PC-3 (cell line): Measurements from ENCODE around the gene BACH2. TPM values are rescaled to one million over a fixed set of nuclear protein-coding genes. Genes with fewer than 3 reads are reported as not detected.
"Not testable (repeated sequence)": the region's sequence is repeated elsewhere in the genome, so short reads cannot be mapped to it uniquely, and the experiment has no call there.

Experiments
- ATAC-seq: fragments of 200-7000 bp; cut with Tn5 transposase; 2 replicates; pipeline ENCODE4 v1.9.1; 2020; ENCODE audit warnings: mild to moderate bottlenecking, moderate library complexity
- BruUV-seq: library from RNA; stranded (reverse); fragments of 400-500 nt; replicated peaks from 2 replicates; lab custom pipeline; 2021; lab: Mats Ljungman, UMichigan
- CTCF ChIA-PET: fragments of 300-600 bp; sonication (Branson Sonifier 250); formaldehyde crosslinking; loops from one replicate; lab custom pipeline; 2022; ENCODE audit warnings: antibody characterized with exemption; lab: Charles Lee
- POLR2A ChIA-PET: fragments of 300-600 bp; sonication (Branson Sonifier 250); formaldehyde crosslinking; loops from one replicate; lab custom pipeline; 2022; ENCODE audit warnings: antibody characterized with exemption; ENCODE audit not compliant: unreplicated experiment; lab: Charles Lee
- DNase-seq: peaks from one replicate; pipeline ENCODE4 v3.0.0-alpha.2; 2015
- H2AFZ ChIP-seq: fragments of 300-600 bp; sonication (generic); 2 replicates; pipeline ENCODE4 v1.6.0; 2016; ENCODE audit warnings: antibody characterized with exemption, low read length
- H3F3A ChIP-seq: fragments of 300-600 bp; sonication (generic); one replicate; pipeline ENCODE4 v1.6.0; 2017; ENCODE audit warnings: antibody characterized with exemption, low read length, control low read depth, mild to moderate bottlenecking; ENCODE audit not compliant: unreplicated experiment
- H3K27ac ChIP-seq: fragments of 300-600 bp; sonication (generic); 2 replicates; pipeline ENCODE4 v1.5.1; 2016; ENCODE audit warnings: mild to moderate bottlenecking, low read length
- H3K27me3 ChIP-seq: fragments of 300-600 bp; sonication (generic); 2 replicates; pipeline ENCODE4 v1.6.1; 2016; ENCODE audit warnings: low read length, mixed read lengths
- H3K36me3 ChIP-seq: fragments of 300-600 bp; sonication (generic); 2 replicates; pipeline ENCODE4 v1.6.1; 2016; ENCODE audit warnings: low read depth, mixed run types, low read length, mixed read lengths
- H3K4me1 ChIP-seq: fragments of 300-600 bp; sonication (generic); 2 replicates; pipeline ENCODE4 v1.5.1; 2016; ENCODE audit warnings: low read length; ENCODE audit not compliant: insufficient read depth
- H3K4me2 ChIP-seq: fragments of 300-600 bp; sonication (generic); 2 replicates; pipeline ENCODE4 v1.6.0; 2016; ENCODE audit warnings: low read length
- H3K4me3 ChIP-seq: fragments of 300-600 bp; sonication (generic); 2 replicates; pipeline ENCODE4 v1.5.1; 2016; ENCODE audit warnings: mild to moderate bottlenecking, low read length, mixed read lengths
- H3K79me2 ChIP-seq: fragments of 300-600 bp; sonication (generic); 2 replicates; pipeline ENCODE4 v1.6.1; 2017; ENCODE audit warnings: low read length, mixed read lengths
- H3K9ac ChIP-seq: fragments of 300-600 bp; sonication (generic); 2 replicates; pipeline ENCODE4 v1.6.0; 2016; ENCODE audit warnings: mild to moderate bottlenecking, low read length
- H3K9me2 ChIP-seq: fragments of 300-600 bp; sonication (generic); replicated peaks from 2 replicates; pipeline ENCODE4 v1.6.1; 2016; ENCODE audit warnings: mixed run types, low read length, mixed read lengths
- H3K9me3 ChIP-seq: fragments of 300-600 bp; sonication (generic); 2 replicates; pipeline ENCODE4 v1.6.1; 2016; ENCODE audit warnings: low read length, mixed read lengths
- H4K20me1 ChIP-seq: fragments of 300-600 bp; sonication (generic); 2 replicates; pipeline ENCODE4 v1.6.1; 2016; ENCODE audit warnings: low read length, mixed read lengths
- EZH2 ChIP-seq: fragments of 300-600 bp; sonication (generic); IDR thresholded peaks from one replicate; pipeline ENCODE4 v1.6.1; 2017; ENCODE audit warnings: antibody characterized with exemption, mild to moderate bottlenecking, low read length; ENCODE audit not compliant: unreplicated experiment
- EZH2phosphoT487 ChIP-seq: fragments of 300-600 bp; sonication (generic); IDR thresholded peaks from 2 replicates; pipeline ENCODE4 v1.6.1; 2018; ENCODE audit warnings: mild to moderate bottlenecking, antibody characterized with exemption, low read length, borderline replicate concordance
- intact Hi-C: fragments of 100-400 bp; cut with micrococcal nuclease; formaldehyde crosslinking; loops from 2 replicates; pipeline ENCODE4 v1.9.0; 2023
- total RNA-seq: library from RNA; depleted of rRNA; stranded (reverse); fragments of >200 nt; gene quantifications from 2 replicates; pipeline ENCODE4 v1.2.3, GENCODE V29; 2014
- TF ChIP-seq, protein P1 (sequence below): fragments of 300-600 bp; sonication (generic); conservative IDR thresholded peaks from 2 replicates; pipeline ENCODE4 v1.5.1; 2017; ENCODE audit warnings: antibody characterized with exemption, low read depth, mild to moderate bottlenecking, low read length

Gene BACH2
- total RNA-seq, 1 experiment from 2014 or later, result 7.0 TPM

DNA sequence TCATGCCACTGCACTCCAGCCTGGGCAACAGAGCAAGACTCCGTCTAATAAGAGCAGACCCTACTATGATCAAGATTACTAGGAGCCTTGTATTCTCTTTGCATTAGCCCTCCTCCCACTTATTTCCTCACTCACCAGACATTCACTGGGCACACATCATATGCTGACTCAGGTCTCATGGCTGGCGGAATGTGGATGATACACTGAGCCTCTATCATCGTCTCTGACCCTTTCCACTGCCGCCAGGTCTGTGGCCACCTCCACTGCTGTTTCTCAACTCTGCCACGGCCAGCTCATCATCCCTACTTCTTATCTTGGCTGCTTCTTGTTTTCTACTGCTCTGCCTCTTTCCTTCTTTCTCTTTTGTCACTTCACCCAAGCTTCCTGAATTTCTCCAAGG is 161.0 kb downstream of the BACH2 start:
- no peaks in the 10 kb centered on the region for H4K20me1 ChIP-seq
- TF ChIP-seq, protein P1, sequence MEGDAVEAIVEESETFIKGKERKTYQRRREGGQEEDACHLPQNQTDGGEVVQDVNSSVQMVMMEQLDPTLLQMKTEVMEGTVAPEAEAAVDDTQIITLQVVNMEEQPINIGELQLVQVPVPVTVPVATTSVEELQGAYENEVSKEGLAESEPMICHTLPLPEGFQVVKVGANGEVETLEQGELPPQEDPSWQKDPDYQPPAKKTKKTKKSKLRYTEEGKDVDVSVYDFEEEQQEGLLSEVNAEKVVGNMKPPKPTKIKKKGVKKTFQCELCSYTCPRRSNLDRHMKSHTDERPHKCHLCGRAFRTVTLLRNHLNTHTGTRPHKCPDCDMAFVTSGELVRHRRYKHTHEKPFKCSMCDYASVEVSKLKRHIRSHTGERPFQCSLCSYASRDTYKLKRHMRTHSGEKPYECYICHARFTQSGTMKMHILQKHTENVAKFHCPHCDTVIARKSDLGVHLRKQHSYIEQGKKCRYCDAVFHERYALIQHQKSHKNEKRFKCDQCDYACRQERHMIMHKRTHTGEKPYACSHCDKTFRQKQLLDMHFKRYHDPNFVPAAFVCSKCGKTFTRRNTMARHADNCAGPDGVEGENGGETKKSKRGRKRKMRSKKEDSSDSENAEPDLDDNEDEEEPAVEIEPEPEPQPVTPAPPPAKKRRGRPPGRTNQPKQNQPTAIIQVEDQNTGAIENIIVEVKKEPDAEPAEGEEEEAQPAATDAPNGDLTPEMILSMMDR, result no peak
- TF ChIP-seq EZH2phosphoT487, result no peak
- no peak for TF ChIP-seq EZH2
- H3K27ac ChIP-seq, result no peak overlapping the region
- no peaks in the 10 kb centered on the region for H3K36me3 ChIP-seq
- no peaks in the 10 kb centered on the region for H3K27me3 ChIP-seq
- no peaks in the 10 kb centered on the region for H3F3A ChIP-seq
- CTCF ChIA-PET, result no interaction called here
- H3K9me2 ChIP-seq, result no peaks in the 10 kb centered on the region
- intact Hi-C loops, result no loop called here
- H3K9ac ChIP-seq, result no peak overlapping the region
- no peaks in the 10 kb centered on the region; the same call in 1 of the 2 replicates for H3K4me1 ChIP-seq
- H3K4me3 ChIP-seq, result no peak overlapping the region
- peak overlapping the region; percentile 28; the same call in 1 of the 2 replicates for H3K4me2 ChIP-seq
- H3K9me3 ChIP-seq, result no peaks in the 10 kb centered on the region
- ATAC-seq, result peak; percentile 22; the same call in 1 of the 2 replicates
- no peaks in the 10 kb centered on the region for H3K79me2 ChIP-seq
- no TSS peak for BruUV-seq
- peak; percentile 40 for DNase-seq
- no peak overlapping the region for H2AFZ ChIP-seq
- POLR2A ChIA-PET, result no interaction called here

DNA sequence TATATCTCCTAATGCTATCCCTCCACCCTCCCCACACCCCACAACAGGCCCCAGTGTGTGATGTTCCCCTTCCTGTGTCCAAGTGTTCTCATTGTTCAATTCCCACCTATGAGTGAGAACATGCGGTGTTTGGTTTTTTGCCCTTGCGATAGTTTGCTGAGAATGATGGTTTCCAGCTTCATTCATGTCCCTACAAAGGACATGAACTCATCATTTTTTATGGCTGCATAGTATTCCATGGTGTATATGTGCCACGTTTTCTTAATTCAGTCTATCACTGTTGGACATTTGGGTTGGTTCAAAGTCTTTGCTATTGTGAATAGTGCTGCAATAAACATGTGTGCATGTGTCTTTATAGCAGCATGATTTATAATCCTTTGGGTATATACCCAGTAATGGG is 163.0 kb downstream of the BACH2 start:
- H3K4me3 ChIP-seq, H3K9me3 ChIP-seq, H3K4me1 ChIP-seq, H3K27me3 ChIP-seq, intact Hi-C loops, H3K36me3 ChIP-seq, H2AFZ ChIP-seq, H4K20me1 ChIP-seq, H3K79me2 ChIP-seq, H3K27ac ChIP-seq, ATAC-seq, H3F3A ChIP-seq, DNase-seq, H3K4me2 ChIP-seq, BruUV-seq, CTCF ChIA-PET, POLR2A ChIA-PET, H3K9ac ChIP-seq, H3K9me2 ChIP-seq: not testable (repeated sequence)

DNA sequence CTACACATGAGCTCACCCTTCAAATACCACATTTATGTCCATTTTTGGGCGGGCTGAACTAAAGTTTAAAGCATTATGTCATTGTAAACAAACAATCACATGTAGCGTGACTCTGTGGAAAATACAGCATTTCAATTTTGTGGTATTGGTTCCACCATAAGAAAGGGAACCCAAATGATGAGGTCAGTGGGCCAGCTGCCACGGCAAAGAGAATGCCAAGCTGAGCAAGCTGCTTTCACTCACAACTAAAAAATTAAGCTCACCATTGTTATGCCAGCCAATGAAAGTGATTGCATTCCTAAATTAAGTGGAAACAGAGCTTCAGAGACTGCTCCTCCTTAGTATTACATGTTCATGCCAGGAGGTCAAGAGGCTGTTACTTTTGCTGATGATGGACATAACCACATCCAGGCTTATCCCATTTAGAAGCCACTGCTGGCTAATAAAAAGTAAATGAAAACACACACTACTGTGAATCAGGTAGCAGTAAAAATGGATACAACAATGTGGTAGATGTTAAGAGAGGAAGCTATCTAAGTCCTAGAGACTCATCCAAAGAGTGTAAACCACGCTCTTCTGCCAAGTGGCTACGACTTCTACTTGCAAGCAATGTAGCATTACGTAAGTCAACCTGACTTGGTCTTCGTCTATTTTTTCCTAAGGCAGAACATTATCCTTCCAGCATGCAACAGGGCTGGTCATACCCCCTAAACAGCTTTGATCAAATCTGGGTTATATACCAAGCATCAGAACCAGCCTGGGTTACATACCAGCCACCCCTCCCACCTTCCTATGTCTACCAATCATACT is 164.8 kb downstream of the BACH2 start:
- Histone ChIP-seq H3K9me3 (no peaks in the 10 kb centered on the region), H3K9me2 (no peaks in the 10 kb centered on the region), H3K36me3 (no peaks in the 10 kb centered on the region), H3K4me2 (no peak overlapping the region), H3F3A (no peaks in the 10 kb centered on the region), H3K79me2 (no peaks in the 10 kb centered on the region), H4K20me1 (no peaks in the 10 kb centered on the region), H3K9ac (no peak overlapping the region), H3K4me1 (no peaks in the 10 kb centered on the region; the same call in 1 of the 2 replicates), H3K27me3 (no peaks in the 10 kb centered on the region), H3K27ac (no peak overlapping the region), H2AFZ (no peak overlapping the region), H3K4me3 (no peak overlapping the region)
- BruUV-seq, result no TSS peak
- TF ChIP-seq EZH2, result no peak
- TF ChIP-seq, protein P1, result no peak
- no peak for ATAC-seq
- intact Hi-C loops, result no loop called here
- no peak for DNase-seq
- ChIA-PET POLR2A (no interaction called here), CTCF (no interaction called here)
